GM12872 (cell line): ENCODE measurements around the gene TMEM72.

Experiments used
- CTCF ChIP-seq: IDR thresholded peaks from 3 replicates; pipeline ENCODE4 v1.5.1; 2011; ENCODE audit warnings: low read depth, mild to moderate bottlenecking, low read length, moderate library complexity; ENCODE audit not compliant: insufficient read depth

TMEM72 gene

GRCh38 chr10:44983895-44984278, 72.8 kb downstream of the TMEM72 start:
- TF ChIP-seq CTCF, result no peak

GRCh38 chr10:44984671-44985101, 73.5 kb downstream of the TMEM72 start:
- TF ChIP-seq CTCF, result no peak

GRCh38 chr10:44985175-44985681, 74.1 kb downstream of the TMEM72 start:
- TF ChIP-seq CTCF, result no peak

GRCh38 chr10:44986179-44986578, 75.0 kb downstream of the TMEM72 start:
- TF ChIP-seq CTCF, result no peak
